Measurements from ENCODE around the gene EEF2KMT.
"Not testable (repeated sequence)": the region's sequence is repeated elsewhere in the genome, so short reads cannot be mapped to it uniquely, and the experiment has no call there.

EEF2KMT gene

DNA sequence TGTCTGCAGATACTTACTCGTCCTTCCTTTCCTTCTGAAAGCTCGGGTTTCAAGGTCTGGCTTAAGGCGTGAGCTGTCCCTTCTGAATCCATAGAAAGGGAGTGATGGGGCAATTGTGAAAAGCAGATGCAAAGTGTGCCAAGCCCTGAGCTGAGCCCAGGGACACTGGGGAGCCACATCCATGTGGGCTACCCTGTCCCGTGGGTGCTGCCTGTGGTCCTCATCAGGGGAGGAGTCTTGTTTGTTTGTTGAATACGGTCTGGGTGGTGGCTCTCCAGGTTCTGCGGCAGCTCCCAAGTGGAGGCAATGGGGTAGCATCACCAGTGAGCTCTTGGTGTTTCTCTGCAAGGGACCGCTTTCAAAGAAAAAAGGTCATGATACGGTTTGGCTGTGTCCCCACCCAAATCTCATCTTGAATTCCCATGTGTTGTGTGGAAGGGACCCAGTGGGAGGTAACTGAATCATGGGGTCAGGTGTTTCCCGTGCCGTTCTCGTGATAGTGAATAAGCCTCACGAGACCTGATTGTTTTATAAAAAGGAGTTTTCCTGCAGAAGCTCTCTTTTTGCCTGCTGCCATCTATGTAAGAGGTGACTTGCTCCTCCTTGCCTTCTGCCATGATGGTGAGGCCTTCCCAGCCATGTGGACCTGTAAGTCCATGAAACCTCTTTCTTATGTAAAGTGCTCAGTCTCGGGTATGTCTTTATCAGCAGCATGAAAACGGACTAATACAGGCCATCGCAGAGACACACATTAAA is 27.0 kb downstream of the EEF2KMT start:
- DNase-seq (ENCODE audit: low read depth in 3 of 3): no peak

DNA sequence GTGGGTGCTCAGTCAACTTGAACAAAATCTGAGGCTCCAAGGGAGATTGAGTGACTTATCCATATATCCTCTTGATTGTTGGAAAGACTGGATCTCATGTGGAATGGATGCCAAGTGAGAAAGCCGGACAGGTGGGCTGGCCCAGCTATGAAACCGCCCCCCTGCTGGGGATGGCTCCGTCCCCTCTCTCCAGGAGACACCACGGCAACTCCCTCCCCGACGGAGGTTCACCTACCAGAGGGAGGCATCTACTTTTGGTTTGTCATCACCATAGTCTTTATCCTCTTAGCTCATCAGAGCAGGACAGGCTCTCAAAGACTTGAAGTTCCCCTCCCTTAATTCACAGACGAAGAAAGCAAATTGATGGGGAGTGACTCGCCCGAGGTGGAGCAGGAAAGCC is 27.7 kb downstream of the EEF2KMT start:
- no peak for DNase-seq (ENCODE audit: low read depth in 3 of 3)

DNA sequence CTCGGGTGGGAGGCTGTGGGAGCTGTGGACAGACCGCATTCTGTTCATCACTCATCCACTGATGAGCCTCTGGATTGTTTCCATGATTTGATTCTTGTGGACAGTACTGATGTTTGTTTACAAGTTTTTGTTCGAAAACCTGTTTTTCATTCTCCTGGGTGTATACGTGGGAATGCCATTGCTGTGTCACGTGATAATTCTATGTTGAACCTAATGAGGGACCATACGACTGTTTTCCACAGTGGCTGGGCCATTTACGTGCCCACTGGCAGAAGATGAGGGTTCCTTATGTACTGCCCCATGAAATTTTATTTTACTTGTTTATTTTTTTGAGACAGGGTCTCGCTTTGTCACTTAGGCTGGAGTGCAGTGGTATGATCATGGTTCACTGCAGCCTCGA is 28.5 kb downstream of the EEF2KMT start:
- DNase-seq (ENCODE audit: low read depth in 3 of 3): no peak

GRCh38 chr16:5066511-5066910 is 31.1 kb downstream of the EEF2KMT start:
- no peak for DNase-seq (ENCODE audit: low read depth in 3 of 3)

GRCh38 chr16:5065813-5066212 is 31.8 kb downstream of the EEF2KMT start, which contains the start of gene C16orf89:
Gene C16orf89 (minus strand): TSS chr16:5065956. CDS start chr16:5065908, 48 bp downstream.
- DNase-seq (ENCODE audit: low read depth in 3 of 3): no peak

DNA sequence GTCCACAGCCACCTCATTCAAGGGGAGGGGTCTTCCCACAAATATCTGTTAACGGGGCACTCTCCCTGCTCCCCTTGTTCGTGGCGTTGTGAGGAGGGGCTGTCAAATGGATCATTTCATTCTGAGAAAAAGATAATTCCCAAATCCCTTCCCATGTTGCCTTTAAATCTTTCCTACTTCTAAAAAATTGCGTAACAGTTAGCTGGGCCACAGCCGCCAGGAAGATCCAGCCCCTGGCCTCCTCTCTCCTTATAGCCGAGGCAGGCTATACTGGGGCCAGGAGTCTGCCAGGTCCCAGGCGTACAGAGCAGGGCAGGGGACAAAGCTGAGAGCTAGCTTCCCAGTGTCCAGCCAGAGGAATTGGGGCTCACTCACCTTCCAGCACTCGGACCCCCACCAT is 32.3 kb downstream of the EEF2KMT start:
- DNase-seq (ENCODE audit: low read depth in 3 of 3): no peak

DNA sequence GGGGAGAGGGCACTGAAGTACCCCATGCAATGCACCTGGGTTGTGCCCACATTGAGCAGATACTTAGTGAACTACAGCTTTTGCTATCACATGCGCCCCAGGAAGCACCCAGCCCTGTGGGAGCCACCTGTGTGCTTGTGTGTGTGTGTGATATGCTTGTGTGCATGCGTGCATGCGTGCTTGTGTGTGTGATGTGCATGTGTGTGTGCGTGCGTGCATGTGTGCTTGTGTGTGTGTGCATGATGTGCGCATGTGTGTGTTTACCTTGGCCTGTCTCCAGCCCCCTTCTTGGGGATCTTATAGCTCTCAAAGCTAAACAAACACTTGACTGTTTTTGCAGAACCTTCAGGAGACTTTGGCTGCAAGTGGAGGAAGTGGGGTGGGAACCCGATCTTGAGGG is 32.7 kb downstream of the EEF2KMT start:
- no peak for DNase-seq (ENCODE audit: low read depth in 3 of 3)

DNA sequence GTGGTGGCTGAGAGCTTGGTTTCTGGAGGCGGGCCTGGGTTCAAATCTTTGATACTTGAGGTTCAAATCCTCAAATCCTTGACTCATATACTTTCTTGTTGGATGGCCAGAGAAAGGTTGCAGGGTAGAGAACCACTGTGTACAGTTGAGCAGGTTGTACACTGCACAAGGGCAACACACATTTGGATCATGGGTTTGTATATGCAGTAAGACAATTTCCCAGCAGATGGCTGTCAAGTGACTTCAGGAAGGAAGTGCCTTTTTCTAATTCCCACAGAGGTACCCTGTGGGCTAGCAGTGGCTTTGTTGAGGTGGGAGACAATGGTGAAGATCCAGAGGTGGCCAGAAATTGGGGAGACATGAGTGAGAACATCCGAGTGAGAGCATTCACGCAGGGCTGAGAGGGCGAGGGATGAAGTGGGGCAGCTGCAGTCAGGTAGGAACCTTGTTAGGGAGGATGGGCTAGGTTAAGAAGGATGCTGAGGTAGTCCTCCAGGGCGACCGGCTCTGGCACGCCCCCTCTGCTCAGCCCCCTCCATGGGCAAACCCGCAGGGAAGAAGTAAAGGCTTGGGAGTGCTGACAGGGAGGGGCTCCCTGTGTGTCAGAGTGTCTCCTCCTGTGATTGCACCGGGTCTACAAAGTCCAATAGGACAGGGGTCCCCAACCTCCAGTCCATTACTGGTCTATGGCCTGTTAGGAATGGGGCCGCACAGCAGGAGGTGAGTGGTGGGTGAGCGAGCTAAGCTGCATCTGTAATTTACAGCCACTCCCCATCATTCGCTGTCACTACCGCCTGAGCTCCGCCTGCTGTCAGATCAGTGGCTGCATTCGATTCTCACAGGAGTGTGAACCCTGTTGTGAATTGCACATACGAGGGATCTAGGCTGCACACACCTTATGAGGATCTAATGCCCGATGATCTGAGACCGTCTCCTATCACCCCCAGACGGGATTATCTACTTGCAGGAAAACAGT is 34.5 kb downstream of the EEF2KMT start:
- DNase-seq (ENCODE audit: low read depth in 3 of 3): no peak

GRCh38 chr16:5062051-5062450 is 35.5 kb downstream of the EEF2KMT start:
- no peak for DNase-seq (ENCODE audit: low read depth in 3 of 3)

DNA sequence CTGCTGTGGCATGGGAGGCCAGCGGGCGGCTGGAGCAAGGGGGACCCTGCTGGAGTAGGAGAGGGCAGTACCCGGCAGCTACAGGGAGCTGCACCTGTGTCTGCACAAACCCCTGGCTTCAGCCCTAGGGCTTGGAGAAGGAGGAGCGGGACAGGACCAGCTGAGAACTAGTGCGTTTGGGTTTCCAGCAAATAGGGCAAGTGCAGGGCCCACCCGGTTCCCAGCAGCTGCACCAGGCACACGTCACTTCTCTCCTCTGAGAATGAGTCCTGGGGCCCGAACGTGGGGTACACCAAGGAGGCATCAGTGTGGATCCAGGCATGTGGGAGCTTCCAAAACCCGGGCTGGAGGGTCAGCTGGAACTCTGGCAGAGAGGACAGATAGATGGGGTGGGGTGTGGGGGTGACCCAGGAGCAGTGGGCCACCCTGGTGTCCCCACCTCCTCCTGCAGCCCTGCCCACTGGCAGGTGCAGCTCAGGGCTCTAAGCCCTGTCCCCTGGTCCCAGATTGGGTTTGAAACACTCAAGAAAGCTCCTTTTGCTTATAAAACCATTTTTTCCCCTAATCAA is 37.4 kb downstream of the EEF2KMT start:
- no peak for DNase-seq (ENCODE audit: low read depth in 3 of 3)

- no peak for DNase-seq (ENCODE audit: low read depth in 3 of 3)
Measured at GRCh38 chr16:5059386-5060072, 38.1 kb downstream of the EEF2KMT start.

GRCh38 chr16:5058476-5058875 is 39.1 kb downstream of the EEF2KMT start:
- DNase-seq (ENCODE audit: low read depth in 3 of 3): no peak

GRCh38 chr16:5056352-5056751 is 41.2 kb downstream of the EEF2KMT start:
- peak in 2 of 3 donors; percentile 18 to 19 for DNase-seq (ENCODE audit: low read depth in 3 of 3)

DNA sequence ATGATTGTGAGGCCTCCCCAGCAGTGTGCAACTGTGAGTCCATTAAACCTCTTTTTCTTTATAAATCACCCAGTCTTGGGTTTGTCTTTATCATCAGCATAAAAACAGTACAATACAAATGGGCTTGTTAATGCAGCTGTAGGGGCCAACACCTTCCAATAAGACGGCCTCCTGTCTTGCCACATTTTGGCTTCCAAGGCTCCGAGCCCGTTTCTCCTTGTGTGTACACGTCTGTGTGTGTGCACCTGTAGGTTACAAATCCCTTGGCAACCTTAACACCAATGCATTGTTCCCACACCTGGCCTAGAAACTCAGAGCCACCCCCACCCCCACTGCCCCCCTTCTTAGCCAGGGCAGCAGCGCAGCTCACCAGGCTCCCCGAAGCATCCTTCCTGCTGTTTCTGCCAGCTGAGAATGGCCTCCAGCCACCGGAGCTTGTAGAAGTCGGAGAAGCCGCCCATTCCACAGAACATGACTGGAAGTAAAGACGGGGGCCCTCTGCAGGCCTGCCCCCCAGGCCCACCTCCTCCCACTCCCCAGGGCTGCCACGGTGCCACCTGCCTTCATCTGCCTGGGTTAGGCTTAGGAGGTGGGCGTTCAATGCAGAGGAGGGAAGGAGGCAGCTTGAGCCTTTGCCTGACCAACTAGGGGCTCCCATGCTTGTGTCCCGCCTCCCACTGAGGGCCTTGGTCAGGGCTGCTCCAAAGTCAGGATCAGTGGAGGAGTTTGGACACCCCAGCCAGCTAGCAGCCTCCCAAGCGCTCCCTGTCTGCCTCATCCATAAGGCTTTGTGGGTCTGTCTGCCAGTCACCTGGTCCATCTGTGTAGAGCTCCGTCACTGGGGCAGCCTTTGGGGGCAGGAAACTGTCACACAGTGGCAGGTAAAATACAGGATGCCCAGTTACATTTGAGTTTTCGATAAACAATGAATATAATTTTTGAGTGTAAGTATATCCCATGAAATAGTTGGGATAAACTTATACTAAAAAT is 42.4 kb downstream of the EEF2KMT start:
- no peak for DNase-seq (ENCODE audit: low read depth in 3 of 3)

DNA sequence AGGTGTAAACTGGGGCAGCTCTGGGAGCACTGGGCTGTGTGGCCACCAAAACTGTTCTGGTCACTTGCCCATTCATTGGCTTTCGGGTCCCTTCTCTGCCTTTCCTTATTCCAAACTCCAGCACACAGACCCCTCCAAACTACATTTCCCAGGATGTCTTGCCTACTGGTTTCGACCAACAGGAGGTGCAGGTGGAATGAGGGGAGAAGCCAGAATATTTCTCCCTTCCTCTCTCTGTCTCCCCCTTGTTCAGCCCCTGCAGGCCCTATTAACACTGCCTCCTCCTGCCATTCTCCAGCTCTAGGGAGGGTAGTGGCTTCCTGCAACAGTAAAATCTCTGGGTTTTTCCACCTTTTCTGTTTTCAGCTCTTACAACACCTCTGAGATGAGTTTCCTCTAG is 50.7 kb downstream of the EEF2KMT start:
- no peak for DNase-seq (ENCODE audit: low read depth in 3 of 3)

DNA sequence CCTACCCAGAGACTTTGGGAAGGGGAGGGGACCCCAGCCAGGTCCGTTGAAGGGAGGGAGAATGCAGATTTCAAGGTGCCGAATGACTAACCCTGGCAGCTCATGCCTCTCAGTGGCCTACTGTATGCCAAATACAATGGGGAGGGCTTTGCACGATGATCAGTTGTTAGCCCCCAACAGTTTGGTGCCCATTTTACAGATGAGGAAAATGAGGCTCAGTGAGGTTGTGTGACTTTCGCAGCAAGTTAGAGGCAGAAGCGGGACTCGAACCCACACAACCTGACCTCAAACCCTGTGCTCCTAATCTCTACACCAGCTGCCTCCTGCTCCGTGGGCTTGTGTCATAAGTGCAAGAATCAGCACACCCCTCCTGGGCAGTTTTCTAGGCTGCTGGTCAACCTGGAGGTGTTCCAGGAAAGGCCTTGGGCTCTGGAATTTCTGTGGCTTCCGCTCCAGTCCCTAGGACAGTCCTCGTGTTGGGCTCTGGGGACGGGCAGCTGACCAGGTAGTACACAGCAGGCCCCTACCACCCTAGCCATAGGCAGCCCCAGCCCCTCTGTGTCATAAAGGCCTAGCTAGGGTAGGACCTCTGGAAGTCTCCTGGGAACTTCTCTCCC is 52.0 kb downstream of the EEF2KMT start:
- no peak for DNase-seq (ENCODE audit: low read depth in 3 of 3)

GRCh38 chr16:5044581-5044980 is 53.0 kb downstream of the EEF2KMT start:
- not testable (repeated sequence) for DNase-seq (ENCODE audit: low read depth in 3 of 3)

- no peak for DNase-seq (ENCODE audit: low read depth in 3 of 3)
Measured at GRCh38 chr16:5044011-5044540, 53.5 kb downstream of the EEF2KMT start.

DNA sequence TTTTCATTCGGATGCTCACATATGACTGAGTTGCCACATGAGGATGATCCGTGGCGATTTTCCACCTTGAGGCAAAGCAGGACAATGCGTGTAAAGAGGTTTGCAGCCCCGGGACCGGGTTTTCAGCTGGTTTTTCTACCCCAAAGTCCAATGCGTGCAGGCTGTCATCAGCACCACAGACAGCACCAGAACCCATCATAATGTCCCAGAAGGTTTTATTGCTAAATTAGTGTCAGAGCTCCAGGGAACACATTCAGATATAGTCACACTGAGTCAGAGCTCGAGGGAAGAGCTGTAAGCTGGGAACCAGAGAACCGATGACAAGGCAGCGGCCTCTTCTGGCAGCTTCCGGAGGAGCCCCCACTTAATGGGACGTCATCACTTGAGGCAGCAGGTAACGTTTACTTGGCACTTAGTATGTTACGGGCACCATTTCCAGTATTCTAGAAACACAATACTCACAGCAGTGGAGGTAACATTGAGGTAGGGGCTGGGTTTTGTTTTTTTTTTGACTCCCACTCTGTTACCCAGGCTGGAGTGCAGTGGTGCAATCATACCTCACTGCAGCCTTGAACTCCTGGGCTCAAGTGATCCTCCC is 54.9 kb downstream of the EEF2KMT start:
- DNase-seq (ENCODE audit: low read depth in 3 of 3): no peak

Measured in stimulated activated CD4-positive, alpha-beta T cell treated with anti-CD3 and anti-CD28 coated beads, TNF-alpha, amount 100 ng/mL, for 48 hours (primary cell).